HG02571 (cell line): ENCODE results near the gene CABP7.

Experiments
- ATAC-seq: cut with Tn5 transposase; IDR thresholded peaks from one replicate; pipeline ENCODE4 v1.9.1; 2021; ENCODE audit warnings: mild to moderate bottlenecking, moderate library complexity; ENCODE audit not compliant: unreplicated experiment

CABP7 gene

DNA sequence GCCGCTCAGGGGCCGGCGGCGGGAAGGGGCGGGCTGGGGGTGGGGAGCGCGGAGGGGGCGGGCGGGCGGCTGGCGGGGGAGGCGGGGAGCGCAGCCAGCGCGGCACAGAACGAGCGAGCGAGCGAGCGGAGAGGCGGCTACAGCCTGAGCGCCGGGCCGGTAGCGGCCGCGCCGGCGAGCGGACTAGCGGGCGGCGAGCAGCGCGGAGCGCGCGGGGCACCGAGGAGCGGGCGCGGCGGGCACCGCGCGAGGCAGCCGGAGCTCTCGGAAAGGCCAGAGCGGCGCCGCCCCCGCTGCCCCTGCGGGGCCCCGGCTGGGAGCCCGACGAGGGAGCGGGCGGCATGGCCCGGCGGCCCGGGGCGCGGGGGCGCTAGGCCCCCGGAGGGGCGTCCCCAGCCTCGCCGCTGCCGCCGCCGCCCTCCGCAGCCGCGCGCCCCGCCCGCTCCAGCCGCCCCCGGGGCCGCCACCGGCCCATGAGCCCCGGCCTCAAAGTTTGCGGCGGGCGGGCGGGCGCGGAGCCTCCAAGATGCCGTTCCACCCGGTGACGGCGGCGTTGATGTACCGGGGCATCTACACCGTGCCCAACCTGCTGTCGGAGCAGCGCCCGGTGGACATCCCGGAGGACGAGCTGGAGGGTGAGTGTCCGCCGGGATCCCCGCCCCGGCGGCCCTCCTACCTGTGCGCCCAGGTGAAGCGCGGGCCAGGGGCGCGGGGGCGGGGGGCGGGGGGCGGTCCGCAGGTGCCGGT, at the start of gene CABP7:
CABP7 (plus strand) TSS at position 105 of the 747 bp plus-strand sequence; CDS start at position 527, 422 bp downstream.
- no peak for ATAC-seq

DNA sequence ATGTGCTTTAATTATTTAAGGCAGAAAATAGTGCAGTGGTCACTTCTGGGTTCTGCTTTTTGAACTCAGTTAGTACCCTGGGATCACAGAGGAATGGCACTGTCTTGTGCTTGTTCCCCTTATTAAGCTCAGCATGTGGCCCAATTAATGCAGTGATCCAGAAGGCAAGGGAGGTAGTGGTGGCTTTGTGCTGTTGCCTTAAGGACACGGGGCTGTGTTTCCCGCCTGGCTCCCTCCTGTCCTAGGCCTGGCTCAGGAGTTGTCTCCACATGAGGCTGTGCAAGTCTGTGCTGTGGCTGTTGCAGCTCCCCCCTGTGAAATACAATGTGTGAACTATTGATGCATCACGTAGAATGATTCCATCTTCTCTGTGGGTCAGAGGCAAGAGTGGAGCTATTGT, 49.2 kb upstream of the CABP7 start:
- no peak for ATAC-seq

DNA sequence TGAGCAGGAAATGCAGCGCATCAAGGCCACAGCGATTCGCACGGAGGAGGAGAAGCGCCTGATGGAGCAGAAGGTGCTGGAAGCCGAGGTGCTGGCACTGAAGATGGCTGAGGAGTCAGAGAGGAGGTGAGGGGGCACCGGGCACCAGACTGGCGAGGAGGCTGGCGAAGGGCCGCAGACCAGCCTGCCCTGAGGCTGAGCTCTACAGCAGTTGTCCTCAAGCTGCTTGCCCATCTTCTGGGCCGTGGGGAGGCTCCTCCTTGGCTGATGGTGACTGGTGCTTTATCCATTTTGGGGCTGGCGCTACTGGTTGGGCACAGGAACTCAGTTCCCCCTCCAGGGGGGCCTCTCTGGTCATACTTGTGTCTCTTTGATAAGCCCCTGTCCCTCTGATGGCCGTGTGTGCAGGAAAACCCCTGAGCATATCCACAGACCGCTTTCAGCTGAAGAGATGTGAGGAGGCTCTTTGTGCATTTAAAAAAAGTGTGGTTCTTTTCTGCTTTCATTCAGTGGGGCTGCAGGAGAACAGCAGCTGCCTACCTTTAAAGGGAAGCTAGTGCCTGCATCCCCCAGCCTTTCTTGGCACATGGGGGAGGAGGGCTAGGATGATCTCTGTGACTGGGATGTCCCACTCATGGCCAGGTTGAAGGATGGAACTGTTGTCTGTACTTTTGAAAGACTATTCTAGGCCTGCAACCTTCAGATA, 46.3 kb upstream of the CABP7 start:
- no peak for ATAC-seq

DNA sequence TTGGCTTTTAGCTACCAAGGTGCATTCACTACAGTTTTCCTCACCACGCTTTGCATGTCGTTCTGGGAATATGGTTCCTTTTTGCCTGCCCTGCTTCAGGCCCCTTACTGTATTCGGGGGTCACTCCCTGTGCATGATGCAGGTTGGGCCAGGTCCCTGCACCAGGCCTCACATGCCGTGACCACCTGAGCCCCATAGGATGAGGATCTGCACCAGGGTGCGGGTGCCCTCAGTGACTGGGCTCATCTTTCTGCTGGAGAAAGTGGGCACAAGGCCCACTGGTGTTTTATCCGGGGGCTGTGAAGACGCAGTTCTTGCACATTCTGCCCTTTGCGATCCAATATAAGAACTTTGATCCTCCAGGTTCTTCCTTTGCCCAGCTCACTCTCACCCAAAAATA, 45.7 kb upstream of the CABP7 start:
- ATAC-seq = no peak

DNA sequence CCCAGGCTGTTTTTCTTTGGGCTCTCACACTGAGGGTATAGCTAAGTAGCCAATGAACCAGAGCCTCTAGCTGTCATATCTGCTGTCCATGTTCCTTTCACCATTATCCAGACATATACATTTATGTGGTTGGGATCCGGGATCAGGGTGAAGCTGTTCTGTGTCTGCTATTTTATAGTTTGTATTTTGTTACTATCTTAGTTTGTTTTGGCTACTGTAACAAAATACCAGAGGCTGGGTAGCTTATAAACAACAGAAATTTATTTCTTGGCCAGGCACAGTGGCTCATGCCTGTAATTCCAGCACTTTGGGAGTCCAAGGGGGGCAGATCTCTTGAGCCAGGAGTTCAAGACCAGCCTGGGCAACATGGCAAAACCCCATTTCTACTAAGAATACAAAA, 40.5 kb upstream of the CABP7 start:
- no peak for ATAC-seq

DNA sequence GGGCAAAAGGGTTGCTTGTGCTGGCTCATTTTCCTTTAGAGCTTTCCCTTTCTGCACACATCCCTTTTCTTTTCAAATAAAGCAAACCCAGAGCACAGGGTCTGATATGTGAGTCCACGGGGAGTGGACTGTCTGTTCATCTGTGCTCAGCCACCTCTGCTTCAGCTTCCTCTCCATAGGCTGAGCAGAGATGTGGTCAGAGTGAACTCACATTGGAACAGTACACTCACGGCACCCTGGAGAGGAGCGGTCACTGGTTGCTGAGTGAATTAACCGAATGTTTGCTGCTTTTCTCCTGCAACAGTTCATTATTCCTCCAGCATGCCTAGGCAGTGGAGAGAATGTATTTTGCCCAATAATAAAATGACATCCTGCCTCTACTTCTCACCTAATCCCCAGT, 36.3 kb upstream of the CABP7 start:
- no peak for ATAC-seq

DNA sequence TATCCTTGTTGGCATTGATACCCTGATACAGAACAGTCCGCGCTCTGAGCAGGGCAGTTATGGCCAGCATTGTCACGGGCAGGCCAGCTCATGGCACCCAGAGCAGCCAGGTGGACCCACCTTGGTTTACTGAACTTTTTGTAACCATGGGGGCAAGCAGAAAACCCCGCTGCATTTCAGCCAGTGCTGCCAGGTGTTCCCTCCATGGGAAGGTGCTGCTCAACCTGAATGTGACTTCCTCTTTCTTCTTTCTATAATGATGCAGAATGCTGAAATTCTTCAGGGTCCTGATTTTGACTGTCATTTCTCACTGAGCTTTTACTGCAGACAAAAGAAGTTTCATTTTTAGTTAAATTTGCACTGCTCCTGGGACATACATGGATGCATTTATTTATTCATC, 35.6 kb upstream of the CABP7 start:
- no peak for ATAC-seq

DNA sequence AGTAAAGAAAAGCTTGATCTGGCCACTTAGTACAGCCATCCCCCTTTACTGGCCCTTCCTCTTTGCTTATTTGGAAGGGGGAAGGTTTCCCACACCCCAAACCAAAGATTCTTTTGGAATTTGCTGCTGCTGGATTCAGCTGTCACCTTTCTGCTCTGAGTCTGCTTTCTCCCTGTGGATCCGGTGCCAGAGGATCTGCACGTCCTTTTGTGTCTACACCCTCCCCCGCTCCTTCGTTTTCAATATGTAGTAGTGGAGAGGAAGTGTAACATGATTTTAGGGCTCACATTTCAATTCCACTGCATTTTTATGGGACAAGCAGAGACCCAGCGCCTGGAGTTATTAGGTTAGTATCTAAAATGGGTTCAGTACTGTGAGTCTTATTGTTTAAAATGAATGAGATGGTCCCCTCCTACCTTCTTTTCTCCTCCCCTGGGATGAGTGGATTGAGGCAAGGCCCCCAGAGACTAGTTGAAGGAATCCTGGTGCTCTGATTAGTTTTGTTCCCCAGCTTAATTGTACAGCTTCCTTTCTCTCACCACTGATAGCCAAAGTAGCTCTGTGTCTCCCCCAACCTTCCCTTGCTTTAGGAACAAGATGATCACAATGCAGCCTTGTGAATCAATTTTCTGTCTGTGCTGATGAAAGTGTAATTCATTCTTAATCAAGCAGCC, 30.5 kb upstream of the CABP7 start:
- no peak for ATAC-seq

DNA sequence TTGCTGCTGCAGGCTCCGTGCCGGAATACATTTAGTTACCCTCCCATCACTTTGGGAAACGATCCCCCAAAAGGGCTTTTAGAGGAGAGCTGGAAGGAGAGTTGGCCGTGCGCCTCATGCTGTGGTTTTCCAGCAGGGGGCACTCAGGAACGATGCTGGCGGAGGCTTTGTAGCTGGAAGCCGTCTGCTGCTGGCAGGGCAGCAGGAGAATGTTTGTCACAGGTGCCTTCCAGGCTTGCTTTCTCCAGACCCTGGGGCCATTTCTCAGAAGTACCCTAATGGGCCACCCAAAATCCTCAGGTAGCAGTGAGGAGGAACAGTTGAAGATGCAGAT, 30.0 kb upstream of the CABP7 start:
- no peak for ATAC-seq

DNA sequence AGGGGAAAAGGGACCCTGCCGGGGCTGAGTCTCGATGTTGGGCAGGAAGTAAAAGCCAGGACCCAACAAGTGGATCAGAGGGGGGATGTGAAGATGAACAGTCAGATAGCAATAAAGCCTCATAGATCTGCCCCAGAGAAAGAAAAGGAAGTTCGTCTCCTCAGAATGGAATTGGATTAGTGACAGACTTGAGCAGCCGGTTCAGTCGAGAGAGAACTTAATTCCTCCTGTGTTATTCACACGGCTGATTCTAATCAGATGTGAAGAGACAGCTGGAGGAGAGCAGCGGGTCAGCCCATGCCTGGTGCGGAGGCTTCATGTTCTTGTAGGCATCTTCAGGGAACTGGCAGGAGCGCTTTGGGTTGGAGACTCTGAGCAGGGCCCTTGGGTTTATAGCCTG, 29.3 kb upstream of the CABP7 start:
- ATAC-seq = no peak

DNA sequence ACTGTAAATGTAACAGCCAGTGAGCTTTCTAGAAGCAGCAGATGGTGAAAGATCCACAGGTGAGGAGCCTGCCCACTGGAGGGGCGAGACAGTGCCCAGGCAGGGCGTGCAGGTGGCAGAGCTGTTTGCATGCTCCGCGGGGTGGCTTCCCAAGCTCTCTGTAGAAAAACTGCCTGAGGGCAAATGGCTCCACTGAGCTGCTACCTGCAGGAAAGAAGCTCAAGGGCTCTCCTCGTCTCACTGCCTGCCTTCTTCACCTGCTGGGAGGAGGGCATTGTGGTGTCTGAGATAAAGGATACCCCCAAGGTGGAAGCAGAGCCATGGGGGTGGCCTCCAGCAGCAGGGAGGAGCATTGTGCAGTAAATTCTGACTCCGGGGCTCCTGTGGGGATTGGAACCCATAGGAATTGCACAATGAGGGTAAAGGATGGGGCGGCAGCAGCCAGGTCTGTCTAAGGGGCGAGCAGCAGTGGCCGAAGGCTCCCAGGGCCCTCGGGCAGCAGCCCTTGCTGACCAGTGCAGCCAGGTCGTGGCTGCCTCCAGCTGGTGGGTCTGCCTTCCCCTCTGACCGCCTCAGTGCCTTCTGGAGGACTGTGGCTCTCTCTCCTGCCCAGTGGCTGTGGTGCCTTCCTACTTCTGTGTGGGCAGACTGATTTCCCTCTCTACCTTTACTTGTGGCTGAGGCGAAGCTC, 28.0 kb upstream of the CABP7 start:
- ATAC-seq = no peak

DNA sequence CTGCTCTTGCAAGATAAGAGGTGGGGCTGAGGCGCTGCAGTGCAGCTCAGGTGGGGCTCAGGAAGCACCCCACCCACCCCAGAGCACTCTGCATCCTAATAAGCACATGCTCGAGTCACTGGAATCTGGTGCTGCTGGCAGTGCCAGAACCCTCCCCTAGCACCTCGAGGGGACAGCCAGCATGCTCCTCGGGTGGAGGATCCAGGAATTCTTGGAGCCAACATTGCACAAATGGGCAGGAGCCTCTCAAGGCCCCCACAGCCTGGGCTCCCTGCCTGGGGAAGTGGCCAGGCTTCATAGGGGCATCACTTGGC, 27.5 kb upstream of the CABP7 start:
- no peak for ATAC-seq

DNA sequence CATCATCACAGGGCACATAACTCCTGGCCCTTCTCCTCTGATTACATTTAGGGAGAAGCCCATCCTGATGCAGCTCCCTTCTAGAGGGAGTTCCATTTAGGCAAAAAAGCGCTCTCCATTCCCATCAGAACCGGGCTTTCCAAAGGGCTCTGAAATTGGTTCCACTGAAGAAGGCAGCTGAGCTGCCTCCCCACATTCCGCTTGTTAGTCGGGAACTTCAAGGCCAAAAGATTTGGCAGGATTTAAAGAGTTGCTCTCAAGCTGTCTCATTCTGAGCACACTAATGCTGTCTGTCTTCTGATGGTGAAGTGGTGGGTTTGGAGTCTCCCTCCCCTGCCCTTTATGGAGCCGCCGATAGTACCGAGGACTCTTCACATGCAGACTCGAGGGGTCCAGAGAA, 26.6 kb upstream of the CABP7 start:
- ATAC-seq = no peak

DNA sequence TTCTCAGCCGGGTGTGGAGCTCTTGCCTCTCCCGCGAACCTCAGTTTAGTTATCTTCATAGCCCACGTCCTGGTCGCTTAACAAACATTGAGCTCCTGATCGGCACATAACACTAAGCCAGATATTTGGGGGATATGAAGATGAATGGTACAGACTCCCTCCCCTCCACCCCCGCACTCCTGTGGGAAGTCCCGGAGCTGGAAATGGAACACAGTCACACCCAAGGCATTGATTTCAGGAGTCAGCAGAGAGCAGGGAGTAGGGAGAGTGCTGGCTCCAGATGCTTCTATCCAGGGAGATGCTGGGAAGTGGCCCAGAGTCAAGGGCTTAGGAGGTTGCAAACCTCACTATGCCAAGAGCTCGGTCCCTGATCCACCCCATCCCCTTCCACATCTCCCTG, 26.1 kb upstream of the CABP7 start:
- no peak for ATAC-seq

DNA sequence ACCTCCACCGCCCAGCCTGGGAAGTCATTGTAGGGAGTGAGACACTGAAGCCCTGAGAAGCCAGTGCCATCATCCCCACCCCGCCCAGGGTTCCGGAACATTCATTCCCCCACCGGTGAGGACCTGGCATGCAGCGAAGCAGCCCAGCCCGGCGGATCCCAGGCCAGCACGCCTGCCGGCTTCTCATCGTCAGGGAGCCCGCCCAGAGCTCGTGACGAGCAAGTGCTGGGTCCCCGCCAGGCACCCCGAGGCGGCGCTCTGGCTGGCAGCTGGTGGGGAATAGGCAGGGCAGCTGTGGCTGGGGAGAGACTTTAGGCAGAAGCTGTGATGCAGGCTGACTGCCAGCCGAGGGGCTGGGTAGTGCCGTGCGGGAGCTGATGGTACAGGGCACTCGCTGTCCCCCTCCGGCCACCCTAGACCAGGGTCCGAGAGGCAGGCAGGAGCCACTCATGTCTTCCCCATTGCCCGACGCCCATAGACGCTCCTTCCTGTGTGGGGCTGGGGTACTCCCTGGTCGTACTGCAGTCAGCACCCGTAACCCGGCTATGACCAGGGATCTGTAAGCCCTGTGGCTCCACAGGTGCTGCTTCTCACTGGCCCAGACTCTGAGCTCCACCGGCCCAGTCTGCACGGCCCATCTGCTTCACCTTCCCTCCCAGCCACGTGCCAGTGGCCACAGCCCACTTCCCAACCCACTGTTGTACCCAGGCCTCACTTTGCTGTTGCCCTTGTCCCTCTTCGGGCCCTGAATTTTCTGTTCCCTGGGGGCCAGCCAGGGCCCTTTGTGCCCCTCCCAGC, 24.5 kb upstream of the CABP7 start:
- no peak for ATAC-seq

DNA sequence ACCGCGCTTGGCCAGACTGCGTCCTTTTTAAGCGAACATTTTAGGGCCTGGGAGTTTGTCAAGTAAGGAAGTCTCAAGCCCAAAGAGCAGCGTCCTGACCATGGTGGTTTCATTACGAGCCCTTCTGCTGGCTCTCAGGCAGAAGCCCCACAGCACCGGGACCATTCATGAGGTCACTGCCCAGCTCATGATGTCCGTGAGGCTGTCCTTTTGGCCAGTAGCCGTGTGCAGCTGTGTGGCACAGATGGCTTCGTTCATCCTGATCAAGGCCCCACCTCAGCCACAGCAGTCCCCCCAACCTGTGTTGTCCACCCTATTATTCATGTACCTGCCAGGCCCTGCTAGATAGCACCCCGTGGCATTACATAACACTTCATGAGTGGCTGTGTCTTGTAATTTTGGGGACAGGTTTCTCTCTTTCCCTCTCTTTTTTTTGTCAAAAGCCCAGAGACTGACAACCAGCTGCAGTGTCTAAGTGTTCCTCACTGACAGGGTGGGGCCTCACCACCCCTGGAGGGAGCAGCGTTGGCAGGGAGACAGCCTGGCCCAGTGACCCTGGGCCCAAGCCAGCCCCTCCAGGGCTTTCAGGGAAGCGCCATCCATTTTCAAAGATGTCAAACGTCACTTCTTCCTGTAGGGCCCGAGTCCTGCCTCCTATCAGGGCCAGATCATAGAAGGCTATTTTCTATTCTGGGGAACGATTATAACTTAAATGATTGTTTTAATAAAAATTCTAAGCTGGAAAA, 21.8 kb upstream of the CABP7 start:
- ATAC-seq = no peak

DNA sequence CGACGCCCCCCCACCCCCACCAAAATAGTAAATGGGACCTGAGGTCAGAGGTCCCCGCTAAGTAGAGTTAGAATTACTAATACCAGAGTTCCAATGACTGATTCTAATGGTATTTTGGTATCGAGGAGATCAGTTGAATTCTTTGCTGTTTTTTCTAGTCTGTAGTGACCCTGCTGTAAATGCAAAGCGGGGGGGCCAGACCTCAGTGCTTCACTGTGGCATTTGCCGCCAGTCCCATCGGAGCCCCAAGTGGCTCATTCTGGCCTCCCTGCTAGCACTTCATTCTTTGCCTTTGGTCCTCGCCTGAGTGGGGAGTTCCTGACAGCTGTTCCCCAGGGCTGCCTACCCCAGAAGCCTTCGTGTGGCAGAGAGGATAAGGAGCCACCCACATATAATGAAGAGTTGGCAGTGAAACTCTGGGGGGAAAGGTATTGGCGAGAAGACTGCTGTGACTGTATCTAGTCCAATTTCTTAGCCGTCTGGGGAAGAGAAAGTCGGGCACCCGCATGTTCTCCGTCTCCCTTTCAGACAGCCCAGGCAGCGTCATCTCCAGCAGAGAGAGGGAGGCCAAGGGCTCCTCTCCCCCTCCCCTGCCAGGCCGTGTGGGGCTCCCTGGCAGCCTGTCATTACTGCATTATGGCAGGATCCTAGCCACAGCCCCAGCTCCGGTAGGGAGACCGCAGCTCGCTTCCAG, 19.4 kb upstream of the CABP7 start:
- no peak for ATAC-seq

DNA sequence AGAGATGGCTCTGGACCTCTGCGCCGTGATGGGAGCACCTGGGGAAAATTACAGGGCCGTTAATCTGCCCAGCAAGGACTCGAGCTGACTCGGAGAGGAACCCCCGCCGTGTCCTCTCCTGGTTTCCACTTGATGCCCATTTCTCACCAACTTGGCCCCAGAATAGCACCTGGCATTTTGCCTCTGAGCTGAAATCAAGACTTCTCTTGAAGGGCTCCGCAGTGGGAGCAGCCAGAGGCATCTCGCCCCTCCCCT, 19.0 kb upstream of the CABP7 start:
- ATAC-seq = no peak

DNA sequence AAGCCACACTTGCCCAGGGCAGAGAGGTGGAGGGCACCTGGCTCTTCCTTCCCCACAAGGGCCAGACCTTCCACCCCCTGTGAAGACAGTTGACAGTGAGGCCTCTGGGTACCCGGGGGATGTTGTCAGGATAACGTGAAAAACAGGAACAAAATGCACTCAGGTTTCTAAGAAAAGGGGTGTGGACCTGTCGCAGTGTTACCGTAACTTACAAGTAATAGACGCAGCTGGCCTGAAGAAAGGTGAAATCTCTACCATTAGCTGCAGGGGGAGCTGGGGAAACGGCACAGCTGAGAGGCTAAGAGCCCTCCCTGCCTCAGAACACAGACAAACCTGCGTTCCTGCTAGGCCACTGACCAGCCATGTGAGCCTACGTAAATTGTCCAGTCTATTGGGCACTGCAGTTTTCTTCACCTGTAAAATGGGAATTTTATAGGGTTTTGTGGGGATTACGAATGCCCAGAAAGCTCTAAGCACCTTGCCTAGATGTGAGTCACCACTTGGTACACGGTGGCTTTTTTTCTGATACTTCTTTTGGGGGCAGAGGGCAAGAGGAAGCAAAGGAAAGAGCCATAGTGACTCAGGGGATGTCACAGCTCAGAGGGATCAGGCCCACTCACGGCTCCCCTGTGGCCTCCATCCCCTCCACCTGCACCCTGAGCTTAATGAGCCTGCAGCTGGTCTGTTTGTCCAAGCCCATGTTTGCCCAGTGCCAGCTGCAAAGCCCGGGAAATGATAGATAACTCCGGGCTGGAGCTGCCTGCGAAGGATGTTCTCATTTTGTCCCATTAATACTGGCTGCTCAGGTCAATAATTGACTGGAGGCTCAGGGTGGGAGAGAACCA, 18.4 kb upstream of the CABP7 start:
- ATAC-seq = no peak
